Stimulated activated CD8-positive, alpha-beta memory T cell treated with anti-CD3 and anti-CD28 coated beads, Interleukin-4, amount 100 ng/mL, for 1 hour (primary cell): ENCODE results near the gene YLPM1.
A peak's percentile ranks its signal among the peaks of the same experiment; 100 is the strongest.

Experiments
- DNase-seq, 2 donors: peaks; one replicate each; pipeline ENCODE4 v3.0.0-alpha.2; 2020; ENCODE audit warnings: low read depth in 2 of 2, low spot score in 1 of 2

YLPM1 gene

DNA sequence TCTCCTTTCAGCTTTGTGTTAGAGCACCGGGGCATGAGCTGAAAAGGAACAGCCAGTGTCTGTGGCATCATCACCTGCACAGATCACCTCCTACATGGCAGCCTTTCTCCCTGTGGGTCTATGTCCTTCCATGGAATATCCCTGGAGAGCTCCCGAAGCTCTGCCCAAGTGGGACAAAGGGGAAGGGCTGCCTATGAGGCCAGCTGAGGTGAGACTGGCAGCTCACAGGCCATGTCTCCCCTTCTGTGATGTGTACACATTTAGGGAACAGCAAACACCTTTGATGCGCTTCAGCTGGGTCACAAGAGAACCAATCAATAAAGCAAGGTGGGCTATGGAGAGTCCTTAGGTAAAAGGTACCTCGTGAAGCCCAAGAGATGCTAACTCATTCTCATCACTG lies 108.7 kb downstream of the YLPM1 start:
- no peak for DNase-seq

- no peak for DNase-seq
Measured at GRCh38 chr14:74875204-74875603, 112.1 kb downstream of the YLPM1 start.

DNA sequence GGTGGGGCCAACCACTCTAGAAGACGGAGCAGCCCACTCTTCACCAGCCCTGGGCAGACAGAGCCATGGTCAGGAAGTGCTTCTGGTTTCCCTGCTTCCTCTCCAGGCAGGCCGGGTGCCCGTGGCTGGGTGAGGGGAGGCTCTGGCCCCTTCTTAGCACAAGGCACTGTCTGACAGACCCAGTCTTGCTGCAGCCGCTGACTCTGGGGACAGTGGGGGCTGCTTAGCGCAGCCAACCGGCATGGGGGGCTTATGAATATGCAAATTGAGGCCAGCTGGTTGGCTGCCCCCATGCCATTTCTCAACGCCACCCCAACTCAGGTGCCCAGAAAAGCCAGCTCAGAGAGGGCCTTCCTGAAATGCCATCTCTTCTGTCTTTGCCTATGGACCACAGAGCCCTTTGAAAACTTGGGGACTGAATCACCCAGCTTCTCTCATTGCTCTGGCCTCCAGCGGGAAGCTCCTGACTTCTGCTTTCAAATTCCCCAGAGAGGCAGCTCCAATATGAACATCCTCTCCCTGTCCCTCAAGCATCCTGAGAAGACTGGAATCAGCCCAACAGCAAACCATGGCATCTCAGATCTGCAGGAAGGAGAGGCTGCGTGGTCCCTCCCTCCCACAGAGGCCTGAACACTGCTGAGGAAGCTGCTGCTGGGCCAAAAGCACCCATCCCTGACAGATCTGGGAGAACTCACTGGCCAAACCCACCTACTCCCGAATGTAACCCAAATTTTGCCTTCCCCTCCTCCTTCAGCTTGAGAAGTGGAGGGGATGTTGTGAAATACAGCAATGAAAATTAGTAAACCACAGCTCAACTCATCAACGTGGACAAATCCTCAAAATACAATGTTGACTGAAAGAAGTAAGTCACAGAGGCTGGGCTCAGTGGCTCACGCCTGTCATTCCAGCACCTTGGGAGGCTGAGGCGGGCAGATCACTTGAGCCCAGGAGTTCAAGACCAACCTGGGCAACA lies 113.1 kb downstream of the YLPM1 start, which contains the start of gene PROX2:
Gene PROX2, minus strand, starts transcription at position 205 of the 973 bp plus-strand sequence. CDS start 12,311 bp downstream, outside the sequence.
- DNase-seq, result no peak

GRCh38 chr14:74879427-74880182 lies 116.5 kb downstream of the YLPM1 start:
- no peak for DNase-seq

- DNase-seq, result peak; percentile 60 to 69
Measured at GRCh38 chr14:74881431-74882102, 118.5 kb downstream of the YLPM1 start, which contains the start of gene DLST. Gene DLST, plus strand, starts transcription at chr14:74881916. Its CDS starts 38 bp downstream, at chr14:74881954.

GRCh38 chr14:74882103-74882920 lies 119.2 kb downstream of the YLPM1 start:
- DNase-seq, result no peak
